ENCODE measurements around the gene CLASP1.

Gene CLASP1

GRCh38 chr2:121287956-121288355 is 361.3 kb downstream of the CLASP1 start:
- no peak overlapping the region for H3K4me3 ChIP-seq (ENCODE audit: low read depth, low read length, poor library complexity, severe bottlenecking)
- TF ChIP-seq CTCF (IDR thresholded peaks at IDR 0.05; ENCODE audit: low read length) (no peak), EZH2 (IDR thresholded peaks at IDR 0.05; ENCODE audit: borderline replicate concordance, low read length) (no peak)

More at GRCh38 chr2:121287956-121288355, 361.3 kb downstream of the CLASP1 start:
- Histone ChIP-seq H3K4me1 (ENCODE audit: insufficient read depth, low read length, severe bottlenecking) (peaks cover 10% of the 10 kb centered on the region), H2AFZ (ENCODE audit: low read length) (no peak overlapping the region), H3F3A (ENCODE audit: insufficient read depth, low read length) (no peaks in the 10 kb centered on the region), H3K79me2 (ENCODE audit: insufficient read depth, low read length) (no peaks in the 10 kb centered on the region), H3K27me3 (ENCODE audit: insufficient read depth, low read length) (no peaks in the 10 kb centered on the region), H3K36me3 (ENCODE audit: insufficient read depth, low read length) (no peaks in the 10 kb centered on the region), H4K20me1 (ENCODE audit: insufficient read depth, low read length) (no peaks in the 10 kb centered on the region), H3K27ac (ENCODE audit: low read depth, low read length, poor library complexity, severe bottlenecking) (no peak overlapping the region), H3K9me3 (ENCODE audit: low read length) (no peaks in the 10 kb centered on the region), H3K4me2 (ENCODE audit: low read length) (no peak overlapping the region), H3K9me2 (ENCODE audit: low read depth, low read length) (no peaks in the 10 kb centered on the region), H3K9ac (ENCODE audit: low read length) (no peak overlapping the region)

Measured in OCI-LY1 (cell line).